ENCODE measurements around the gene VPS25. TPM values are rescaled to one million over a fixed set of nuclear protein-coding genes. Genes with fewer than 3 reads are reported as not detected.

The VPS25 gene
- total RNA-seq, 1 donor from 2014 or later, result 30.9 TPM

Other genes starting within 250 kb of the VPS25 start
- 44.4 TPM for gene NAGLU, start 237.2 kb upstream of the VPS25 start, total RNA-seq
- gene HSD17B1, start 220.5 kb upstream of the VPS25 start, total RNA-seq, result 1.3 TPM
- gene COASY, start 211.3 kb upstream of the VPS25 start, total RNA-seq, result 78.8 TPM
- 38.7 TPM for gene MLX, start 206.3 kb upstream of the VPS25 start, total RNA-seq
- gene PSMC3IP, start 195.7 kb upstream of the VPS25 start, total RNA-seq, result 0.65 TPM
- 56.3 TPM for gene RETREG3, start 164.1 kb upstream of the VPS25 start, total RNA-seq
- 26.5 TPM for gene TUBG1, start 163.8 kb upstream of the VPS25 start, total RNA-seq
- gene TUBG2, start 114.2 kb upstream of the VPS25 start, total RNA-seq, result 7.6 TPM
- gene PLEKHH3, start 96.5 kb upstream of the VPS25 start, total RNA-seq, result 27.6 TPM
- 0.13 TPM for gene CCR10, start 91.6 kb upstream of the VPS25 start, total RNA-seq
- gene CNTNAP1, start 90.9 kb upstream of the VPS25 start, total RNA-seq, result 0.93 TPM
- 12.1 TPM for gene EZH1, start 28.4 kb upstream of the VPS25 start, total RNA-seq
- 3.4 TPM for gene RAMP2, start 12.2 kb upstream of the VPS25 start, total RNA-seq
- gene WNK4, start 7.2 kb downstream of the VPS25 start, total RNA-seq, result 0.53 TPM
- 62.9 TPM for gene COA3, start 25.3 kb downstream of the VPS25 start, total RNA-seq
- not detected for gene CNTD1, start 25.4 kb downstream of the VPS25 start, total RNA-seq
- 37.6 TPM for gene BECN1, start 50.8 kb downstream of the VPS25 start, total RNA-seq
- 40.7 TPM for gene PSME3, start 59.9 kb downstream of the VPS25 start, total RNA-seq
- gene AOC2, start 71.1 kb downstream of the VPS25 start, total RNA-seq, result 2.6 TPM
- 8.6 TPM for gene AOC3, start 77.8 kb downstream of the VPS25 start, total RNA-seq
- gene G6PC1, start 127.3 kb downstream of the VPS25 start, total RNA-seq, result 440 TPM
- gene AARSD1, start 191.0 kb downstream of the VPS25 start, total RNA-seq, result 17.2 TPM
- gene PTGES3L, start 206.6 kb downstream of the VPS25 start, total RNA-seq, result 0.25 TPM
- gene RUNDC1, start 207.1 kb downstream of the VPS25 start, total RNA-seq, result 5.3 TPM
- gene RPL27, start 225.0 kb downstream of the VPS25 start, total RNA-seq, result 293 TPM
- gene IFI35, start 233.3 kb downstream of the VPS25 start, total RNA-seq, result 13.7 TPM
- gene VAT1, start 248.9 kb downstream of the VPS25 start, total RNA-seq, result 41.5 TPM

All from left lobe of liver (tissue), 1 donor.